Small intestine (tissue), 7 donors: ENCODE data around the gene PRKN. TPM values are rescaled to one million over a fixed set of nuclear protein-coding genes. Genes with fewer than 3 reads are reported as not detected.

Experiments used
- DNase-seq, 2 donors: peaks; one replicate each; pipeline versions ENCODE4 v3.0.0 to v3.0.0-alpha.2; 2013
- FAIRE-seq: peaks from 2 replicates; lab custom pipeline; 2012; peaks lifted over from hg19 to GRCh38; lab: Jason Lieb, UNC
- H3K27ac ChIP-seq, 3 donors: one replicate each; pipeline ENCODE4 v1.5.1; 2013; ENCODE audit warnings: low read length in 2 of 3, mild to moderate bottlenecking in 2 of 3, control low read depth in 1 of 3, inconsistent platforms in 1 of 3, low read depth in 1 of 3, moderate library complexity in 1 of 3
- H3K27me3 ChIP-seq, 3 donors: one replicate each; pipeline ENCODE4 v1.6.1; 2013; ENCODE audit warnings: low read length in 3 of 3, inconsistent platforms in 1 of 3; ENCODE audit not compliant: control insufficient read depth in 3 of 3, insufficient read depth in 3 of 3
- H3K36me3 ChIP-seq, 3 donors: one replicate each; pipeline ENCODE4 v1.6.1; 2013; ENCODE audit warnings: low read length in 3 of 3, inconsistent platforms in 1 of 3, low read depth in 1 of 3, mild to moderate bottlenecking in 1 of 3, moderate library complexity in 1 of 3; ENCODE audit not compliant: control insufficient read depth in 3 of 3, insufficient read depth in 2 of 3
- H3K4me1 ChIP-seq, 3 donors: one replicate each; pipeline ENCODE4 v1.6.1; 2013; ENCODE audit warnings: low read length in 2 of 3, inconsistent platforms in 1 of 3, low read depth in 1 of 3, mild to moderate bottlenecking in 1 of 3, moderate library complexity in 1 of 3; ENCODE audit not compliant: control insufficient read depth in 3 of 3, insufficient read depth in 2 of 3
- H3K4me3 ChIP-seq, 3 donors: one replicate each; pipeline ENCODE4 v1.5.1; 2013; ENCODE audit warnings: low read length in 3 of 3, control low read depth in 1 of 3, inconsistent platforms in 1 of 3, low read depth in 1 of 3, mild to moderate bottlenecking in 1 of 3, moderate library complexity in 1 of 3
- H3K9me3 ChIP-seq, 2 donors: one replicate each; pipeline ENCODE4 v1.6.1; 2013; ENCODE audit warnings: low read depth in 1 of 2, low read length in 1 of 2; ENCODE audit not compliant: control insufficient read depth in 2 of 2, insufficient read depth in 1 of 2
- WGBS, 3 donors: extraction: QIAGEN DNeasy Blood & Tissue Kit; methylation state at CpG; one replicate each; pipeline ENCODE4 v1.1.7; 2013; 5-methylcytosine and 5-hydroxymethylcytosine counted together
- polyA plus RNA-seq, 4 donors: library from polyadenylated mRNA; stranded (reverse) in 3 of 4; unstranded in 1 of 4; fragments of 200-250 nt in 3 of 4; fragments of 120-200 nt in 1 of 4; gene quantifications; one replicate each; pipeline versions ENCODE4 v1.2.1 to v1.2.3, GENCODE V29; 2013
- donor health status: healthy with polysubstance abuse.
- donor health status: control.
- donor health status: control.
- donor health status: Bipolar disorder and iron deficiency.
- donor health status: healthy.

PRKN gene
- polyA plus RNA-seq, 4 donors = 0.27 to 2.3 (median 1.0) TPM

DNA sequence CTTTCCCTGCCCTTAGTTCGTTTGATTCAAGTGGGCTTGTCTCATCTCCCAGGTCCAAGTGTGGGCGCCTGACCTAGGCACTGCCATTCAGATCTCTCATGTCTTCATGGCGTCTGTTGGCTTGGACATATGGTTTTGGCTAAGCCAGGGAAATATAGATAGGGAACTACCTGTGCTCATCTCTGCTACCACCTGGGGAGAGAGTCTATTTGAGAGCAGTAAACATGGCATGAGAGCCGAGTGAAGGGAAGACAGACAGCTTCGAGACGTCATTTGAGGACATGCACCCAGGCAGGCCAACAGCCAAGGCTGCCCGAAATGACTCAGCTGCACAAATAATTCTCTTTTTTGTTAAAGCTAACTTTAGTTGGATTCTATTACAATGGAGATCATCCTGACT lies 1083.0 kb downstream of the PRKN start:
- WGBS, 3 donors = 54 to 69% (median 66%) methylated on average over 7 of the region's 7 CpGs
- Histone ChIP-seq H3K36me3 (no peaks in the 10 kb centered on the region), H3K27ac (no peak overlapping the region), H3K4me3 (no peak overlapping the region), H3K9me3 (peaks cover 0 to 3% of the 10 kb centered on the region in 2 donors), H3K4me1 (no peaks in the 10 kb centered on the region), H3K27me3 (no peaks in the 10 kb centered on the region)
- no peak for FAIRE-seq
- DNase-seq = no peak

DNA sequence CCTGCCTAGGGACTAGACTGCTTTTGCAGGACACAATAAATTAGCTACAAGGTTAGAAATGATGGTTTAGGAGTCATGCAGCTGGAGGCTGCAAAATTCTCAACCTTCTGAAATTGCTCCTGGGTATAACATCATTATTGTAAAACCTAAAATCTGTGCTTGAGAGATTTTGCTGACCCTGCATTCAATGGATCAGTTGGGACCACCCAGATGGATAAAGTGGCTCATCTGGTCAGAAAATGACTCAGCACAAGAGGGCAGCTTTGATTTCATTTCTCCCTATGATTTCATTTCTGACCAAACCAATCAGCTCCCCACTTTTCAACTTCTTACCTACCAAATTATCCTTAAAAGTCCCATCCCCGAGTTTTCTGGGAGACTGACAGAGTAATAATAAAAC lies 1086.4 kb downstream of the PRKN start:
- Histone ChIP-seq H3K27me3 (no peaks in the 10 kb centered on the region), H3K27ac (no peak overlapping the region), H3K4me1 (no peaks in the 10 kb centered on the region), H3K36me3 (no peaks in the 10 kb centered on the region), H3K4me3 (no peak overlapping the region), H3K9me3 (peaks cover 0 to 5% of the 10 kb centered on the region in 2 donors)
- FAIRE-seq (no peak), DNase-seq (no peak)
- WGBS, 3 donors = 50 to 66% (median 61%) methylated on average over 1 of the region's 1 CpG

DNA sequence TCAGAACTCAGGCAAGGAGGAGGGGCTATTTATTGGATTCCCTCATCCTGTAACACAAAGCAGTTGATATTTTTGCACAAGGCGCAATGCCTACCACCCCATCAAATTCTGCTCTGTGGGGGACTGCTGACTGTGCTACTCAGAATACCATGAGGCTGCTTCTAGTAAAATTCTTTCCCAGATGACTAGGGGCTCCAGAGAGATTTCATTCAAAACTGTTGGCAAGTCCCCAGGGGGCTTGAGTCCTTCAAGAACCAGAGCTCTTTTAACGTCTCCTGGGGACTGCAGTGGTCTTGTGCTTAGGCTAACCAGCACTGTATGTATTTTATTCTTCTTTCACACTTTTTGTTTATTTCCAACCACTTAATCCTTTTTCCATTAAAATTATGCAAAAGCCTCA lies 1087.8 kb downstream of the PRKN start:
- H3K36me3 ChIP-seq = no peaks in the 10 kb centered on the region
- H3K4me3 ChIP-seq = no peak overlapping the region
- DNase-seq (no peak), FAIRE-seq (no peak)
- no peaks in the 10 kb centered on the region for H3K4me1 ChIP-seq
- 71 to 74% (median 73%) methylated on average over 2 of the region's 2 CpGs for WGBS, 3 donors
- H3K27ac ChIP-seq = no peak overlapping the region
- H3K9me3 ChIP-seq = peaks cover 0 to 5% of the 10 kb centered on the region in 2 donors
- H3K27me3 ChIP-seq = no peaks in the 10 kb centered on the region

DNA sequence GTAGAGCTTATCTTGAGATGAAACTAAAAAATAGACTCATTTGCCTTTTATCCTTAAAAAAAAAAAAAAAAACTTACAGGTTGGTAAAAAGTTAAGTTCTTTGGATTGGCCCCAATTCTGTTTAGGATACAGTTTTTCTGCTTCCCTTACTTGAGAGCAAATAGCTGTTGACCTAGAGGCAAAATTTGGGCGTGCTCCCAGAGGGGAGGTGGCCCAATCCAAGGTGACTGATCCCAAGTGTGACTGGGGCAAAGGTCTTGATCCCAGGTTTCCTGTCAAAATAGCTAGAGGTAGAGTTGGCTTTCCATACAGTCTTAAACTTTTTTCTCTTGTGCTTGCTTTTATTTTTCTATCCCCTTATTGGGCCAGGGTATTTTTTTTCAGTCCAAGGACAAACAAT lies 1089.9 kb downstream of the PRKN start:
- DNase-seq (no peak), FAIRE-seq (no peak)
- Histone ChIP-seq H3K27me3 (no peaks in the 10 kb centered on the region), H3K27ac (no peak overlapping the region), H3K4me3 (no peak overlapping the region), H3K4me1 (no peaks in the 10 kb centered on the region), H3K9me3 (peaks cover 0 to 5% of the 10 kb centered on the region in 2 donors), H3K36me3 (no peaks in the 10 kb centered on the region)
- 29 to 72% (median 55%) methylated on average over 1 of the region's 1 CpG for WGBS, 3 donors

DNA sequence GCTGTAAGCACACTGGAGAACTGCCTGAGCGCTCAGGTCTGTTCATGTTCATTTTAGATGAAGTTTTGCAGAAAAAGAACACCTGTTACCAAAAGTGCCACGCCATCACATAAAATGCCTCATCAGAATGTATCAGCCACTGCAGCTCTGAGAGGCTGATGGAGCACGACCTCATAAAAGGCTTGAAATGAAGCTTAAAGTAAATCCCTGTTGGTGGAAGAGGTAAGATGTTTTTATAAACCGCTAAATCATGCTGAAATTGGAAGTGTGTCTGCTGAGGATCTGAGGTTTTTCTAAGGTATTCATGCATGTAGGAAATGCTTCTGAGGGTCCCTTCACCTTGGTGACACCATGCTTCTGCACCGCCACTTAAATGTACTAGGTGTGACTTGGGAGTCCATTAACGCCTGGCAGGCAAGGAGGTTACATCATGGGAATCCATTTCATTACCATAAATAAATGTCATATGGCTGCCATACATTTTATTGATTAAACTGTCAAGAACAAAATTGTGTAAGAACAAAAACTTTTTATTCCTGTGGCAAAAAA lies 1090.6 kb downstream of the PRKN start:
- no peak overlapping the region for H3K27ac ChIP-seq
- peaks cover 0 to 5% of the 10 kb centered on the region in 2 donors for H3K9me3 ChIP-seq
- DNase-seq = no peak
- H3K27me3 ChIP-seq = no peaks in the 10 kb centered on the region
- H3K36me3 ChIP-seq = no peaks in the 10 kb centered on the region
- FAIRE-seq = no peak
- H3K4me1 ChIP-seq = no peaks in the 10 kb centered on the region
- H3K4me3 ChIP-seq = no peak overlapping the region
- 87 to 89% (median 87%) methylated on average over 6 of the region's 6 CpGs for WGBS, 3 donors

DNA sequence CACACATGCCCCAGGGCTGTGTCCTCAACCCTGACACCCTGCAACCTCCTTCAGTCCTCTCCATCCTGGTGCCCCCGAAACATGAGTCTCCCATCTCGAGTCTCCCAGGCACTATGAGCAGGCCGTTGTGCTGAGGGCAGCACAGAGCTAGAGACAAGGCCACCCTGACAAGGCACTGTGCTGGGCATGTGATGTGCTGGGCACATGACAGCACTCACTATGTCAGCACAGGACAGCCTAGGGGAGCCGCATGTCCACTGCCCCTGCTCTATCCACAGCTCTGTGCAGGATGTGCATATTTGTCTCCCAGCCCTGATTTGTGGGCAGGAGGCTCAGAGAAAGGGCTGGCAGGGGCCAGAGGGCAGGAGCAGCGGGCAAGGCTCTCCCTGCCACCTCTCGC lies 1091.6 kb downstream of the PRKN start:
- Histone ChIP-seq H3K36me3 (no peaks in the 10 kb centered on the region), H3K9me3 (peaks cover 0 to 5% of the 10 kb centered on the region in 2 donors), H3K4me1 (no peaks in the 10 kb centered on the region), H3K27ac (no peak overlapping the region), H3K4me3 (no peak overlapping the region), H3K27me3 (no peaks in the 10 kb centered on the region)
- FAIRE-seq (no peak), DNase-seq (no peak)
- 72 to 88% (median 85%) methylated on average over 6 of the region's 6 CpGs for WGBS, 3 donors

DNA sequence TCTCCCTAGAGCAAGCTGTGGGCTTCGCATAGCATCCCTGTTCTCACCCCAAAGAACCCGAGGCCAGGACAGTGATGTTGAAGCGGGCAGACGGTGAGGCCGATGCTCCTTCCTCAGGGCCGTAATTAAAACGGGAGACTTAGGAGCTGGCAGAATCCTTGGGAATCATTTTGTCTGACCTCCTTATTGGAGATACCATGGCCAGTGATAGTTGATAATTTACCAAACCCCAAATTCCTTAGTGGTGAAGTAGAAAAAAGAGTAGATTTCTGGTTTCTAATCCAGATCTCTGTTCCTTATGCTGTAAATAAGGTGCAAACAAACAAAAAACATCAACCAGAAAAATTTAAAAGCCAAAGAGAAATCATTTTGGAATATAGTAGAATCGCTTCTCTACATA lies 1092.7 kb downstream of the PRKN start:
- no peak for DNase-seq
- FAIRE-seq = no peak
- peaks cover 0 to 5% of the 10 kb centered on the region in 2 donors for H3K9me3 ChIP-seq
- H3K36me3 ChIP-seq = no peaks in the 10 kb centered on the region
- H3K27me3 ChIP-seq = no peaks in the 10 kb centered on the region
- H3K4me1 ChIP-seq = no peaks in the 10 kb centered on the region
- WGBS, 3 donors = 91 to 95% (median 93%) methylated on average over 8 of the region's 8 CpGs
- H3K27ac ChIP-seq = no peak overlapping the region
- H3K4me3 ChIP-seq = no peak overlapping the region

DNA sequence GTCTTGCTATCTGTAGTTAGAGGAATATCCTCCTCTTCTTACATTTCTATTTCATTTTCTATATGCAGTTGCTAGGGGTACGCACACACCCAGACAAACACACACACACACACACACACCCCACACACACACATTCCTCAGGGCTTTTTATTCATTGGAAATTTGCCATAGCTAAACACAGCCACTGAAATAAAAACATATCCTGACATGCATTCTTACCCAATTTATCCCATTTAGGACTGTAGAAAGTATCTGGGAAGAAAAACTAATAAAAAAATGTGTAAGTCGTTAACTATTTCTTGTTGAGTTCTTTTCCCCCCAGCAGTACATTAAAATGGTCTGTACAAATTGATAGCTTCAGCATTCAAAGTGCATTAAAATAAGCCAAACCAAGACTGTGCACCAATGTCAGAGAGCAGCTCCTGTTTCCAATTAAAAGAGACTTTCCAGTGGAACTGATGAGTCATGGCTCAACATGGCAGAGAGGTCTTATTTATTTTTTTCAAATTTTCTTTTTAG lies 1095.8 kb downstream of the PRKN start:
- H3K27ac ChIP-seq = no peak overlapping the region
- FAIRE-seq (no peak), DNase-seq (no peak)
- H3K4me3 ChIP-seq = no peak overlapping the region
- H3K9me3 ChIP-seq = peaks cover 0 to under 1% of the 10 kb centered on the region in 2 donors
- no peaks in the 10 kb centered on the region for H3K36me3 ChIP-seq
- no peaks in the 10 kb centered on the region for H3K4me1 ChIP-seq
- WGBS, 3 donors = 73 to 84% (median 76%) methylated on average over 2 of the region's 2 CpGs
- no peaks in the 10 kb centered on the region for H3K27me3 ChIP-seq

DNA sequence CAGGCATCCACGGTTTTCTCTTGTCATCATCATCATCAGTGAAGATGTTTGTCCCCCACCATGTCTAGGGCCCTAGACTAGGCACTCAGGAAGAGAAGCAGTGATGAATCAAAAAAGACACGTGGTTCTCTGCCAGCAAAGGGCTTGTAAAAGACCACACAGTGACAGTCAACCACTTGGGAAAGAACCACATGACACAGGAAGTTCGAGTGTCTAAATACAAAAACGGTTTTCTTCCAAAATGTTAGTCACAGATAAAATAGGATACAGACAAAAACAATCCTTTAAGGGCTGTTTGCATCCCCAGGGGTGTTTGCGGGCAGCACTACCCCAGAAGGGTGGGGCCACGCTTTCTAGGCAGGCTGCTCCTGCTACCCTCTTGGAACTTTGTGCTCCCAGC lies 1096.9 kb downstream of the PRKN start:
- no peaks in the 10 kb centered on the region for H3K27me3 ChIP-seq
- no peak for FAIRE-seq
- H3K4me1 ChIP-seq = no peaks in the 10 kb centered on the region
- peaks cover 0 to 7% of the 10 kb centered on the region in 2 donors for H3K9me3 ChIP-seq
- no peaks in the 10 kb centered on the region for H3K36me3 ChIP-seq
- DNase-seq = no peak
- H3K27ac ChIP-seq = no peak overlapping the region
- WGBS, 3 donors = 55 to 64% (median 61%) methylated on average over 6 of the region's 6 CpGs
- H3K4me3 ChIP-seq = no peak overlapping the region
